ENCODE measurements around the gene PHLDA2.

- TF ChIP-seq CTCF (IDR thresholded peaks at IDR 0.05; ENCODE audit: low read depth, low read length, poor library complexity, severe bottlenecking) = no peak
- TF ChIP-seq EZH2phosphoT487 (IDR thresholded peaks at IDR 0.05; ENCODE audit: borderline replicate concordance, low read length) = no peak
Measured at GRCh38 chr11:2903672-2904011, 25.6 kb downstream of the PHLDA2 start.

All from DOHH2 (cell line).